HT-29 (cell line): ENCODE data around the gene ENSA. TPM values are rescaled to one million over a fixed set of nuclear protein-coding genes. Genes with fewer than 3 reads are reported as not detected.
"Not testable (repeated sequence)": the region's sequence is repeated elsewhere in the genome, so short reads cannot be mapped to it uniquely, and the experiment has no call there.

Experiments
- DNase-seq: peaks from one replicate; pipeline ENCODE4 v3.0.0-alpha.2; 2015; ENCODE audit warnings: low spot score
- total RNA-seq: library from RNA; depleted of rRNA; stranded (reverse); fragments of >200 nt; shearing (Covaris generic); gene quantifications from 2 replicates; pipeline ENCODE4 v1.2.3, GENCODE V29; 2014

Gene ENSA
- total RNA-seq, 1 experiment from 2014 or later = 163 TPM

GRCh38 chr1:150621497-150622302, 7.7 kb downstream of the ENSA start:
- peak; percentile 66 for DNase-seq

GRCh38 chr1:150620919-150621318, 8.5 kb downstream of the ENSA start:
- DNase-seq = no peak

- peak; percentile 69 for DNase-seq
Measured at GRCh38 chr1:150619576-150620509, 9.6 kb downstream of the ENSA start.

- DNase-seq = no peak
Measured at GRCh38 chr1:150615346-150616201, 13.8 kb downstream of the ENSA start.

GRCh38 chr1:150613061-150613920, 16.1 kb downstream of the ENSA start:
- DNase-seq = peak; percentile 78

GRCh38 chr1:150612014-150612345, 17.4 kb downstream of the ENSA start:
- DNase-seq = no peak

GRCh38 chr1:150610576-150610975, 18.8 kb downstream of the ENSA start:
- DNase-seq = no peak

- no peak for DNase-seq
Measured at GRCh38 chr1:150609732-150610131, 19.7 kb downstream of the ENSA start.

GRCh38 chr1:150606463-150607142, 22.8 kb downstream of the ENSA start:
- no peak for DNase-seq

GRCh38 chr1:150605451-150605731, 24.0 kb downstream of the ENSA start:
- DNase-seq = not testable (repeated sequence)

GRCh38 chr1:150604226-150604588, 25.2 kb downstream of the ENSA start:
- no peak for DNase-seq

- no peak for DNase-seq
Measured at GRCh38 chr1:150603711-150604110, 25.7 kb downstream of the ENSA start.

GRCh38 chr1:150602372-150602771, 27.0 kb downstream of the ENSA start:
- not testable (repeated sequence) for DNase-seq

GRCh38 chr1:150601540-150601939, 27.9 kb downstream of the ENSA start:
- DNase-seq = no peak

- not testable (repeated sequence) for DNase-seq
Measured at GRCh38 chr1:150598346-150598745, 31.1 kb downstream of the ENSA start.

- no peak for DNase-seq
Measured at GRCh38 chr1:150596976-150597375, 32.4 kb downstream of the ENSA start.

GRCh38 chr1:150596095-150596892, 33.1 kb downstream of the ENSA start:
- DNase-seq = no peak

- no peak for DNase-seq
Measured at GRCh38 chr1:150582371-150582770, 47.0 kb downstream of the ENSA start.

GRCh38 chr1:150581962-150582361, 47.5 kb downstream of the ENSA start:
- not testable (repeated sequence) for DNase-seq

- DNase-seq = not testable (repeated sequence)
Measured at GRCh38 chr1:150581437-150581836, 48.0 kb downstream of the ENSA start.
